CD4-positive, alpha-beta T cell treated with Interleukin-2 at 100 ng/mL for 4 hours (primary cell): Measurements from ENCODE around the gene GRAMD1B.
"Not testable (repeated sequence)": the region's sequence is repeated elsewhere in the genome, so short reads cannot be mapped to it uniquely, and the experiment has no call there.

Experiments
- DNase-seq: peaks from one replicate; pipeline ENCODE4 v3.0.0-alpha.2; 2020; ENCODE audit warnings: low spot score

Gene GRAMD1B

GRCh38 chr11:123509737-123510578, 79.9 kb downstream of the GRAMD1B start:
- DNase-seq = no peak

GRCh38 chr11:123510579-123510905, 80.5 kb downstream of the GRAMD1B start:
- no peak for DNase-seq

GRCh38 chr11:123511037-123511870, 81.2 kb downstream of the GRAMD1B start:
- peak; percentile 52 for DNase-seq

- DNase-seq = not testable (repeated sequence)
These were observed 83.2 kb downstream of the GRAMD1B start for GRCh38 chr11:123513309-123513708.

- DNase-seq = no peak
These were observed 86.2 kb downstream of the GRAMD1B start for GRCh38 chr11:123516238-123516637.

GRCh38 chr11:123517559-123518364, 87.7 kb downstream of the GRAMD1B start:
- DNase-seq = no peak

GRCh38 chr11:123518496-123519054, 88.5 kb downstream of the GRAMD1B start:
- no peak for DNase-seq

GRCh38 chr11:123519055-123519796, 89.2 kb downstream of the GRAMD1B start:
- DNase-seq = no peak

GRCh38 chr11:123519797-123520193, 89.7 kb downstream of the GRAMD1B start:
- DNase-seq = no peak

GRCh38 chr11:123520476-123520875, 90.4 kb downstream of the GRAMD1B start:
- DNase-seq = not testable (repeated sequence)

- no peak for DNase-seq
These were observed 90.9 kb downstream of the GRAMD1B start for GRCh38 chr11:123521001-123521400.

- DNase-seq = no peak
These were observed 91.9 kb downstream of the GRAMD1B start for GRCh38 chr11:123521930-123522329.

GRCh38 chr11:123523539-123523938, 93.5 kb downstream of the GRAMD1B start:
- DNase-seq = no peak

- DNase-seq = no peak
These were observed 95.0 kb downstream of the GRAMD1B start for GRCh38 chr11:123525097-123525496.

GRCh38 chr11:123525511-123525918, 95.4 kb downstream of the GRAMD1B start:
- no peak for DNase-seq

GRCh38 chr11:123526027-123526805, 96.1 kb downstream of the GRAMD1B start:
- DNase-seq = no peak

- DNase-seq = no peak
These were observed 96.8 kb downstream of the GRAMD1B start for GRCh38 chr11:123526918-123527317.

GRCh38 chr11:123527526-123527925, 97.5 kb downstream of the GRAMD1B start:
- no peak for DNase-seq

- no peak for DNase-seq
These were observed 97.9 kb downstream of the GRAMD1B start for GRCh38 chr11:123527947-123528346.

- no peak for DNase-seq
These were observed 101.3 kb downstream of the GRAMD1B start for GRCh38 chr11:123531325-123531724.
